Head of caudate nucleus (tissue), 42 donors: ENCODE data around the gene PCCA.

Experiments
- DNase-seq, 42 donors: peaks; one replicate each; pipeline versions ENCODE4 v3.0.0 to v3.0.0-alpha.2; 2020 to 2021; ENCODE audit warnings: mixed read lengths in 7 of 42
- intact Hi-C: fragments of 100-400 bp; cut with DNase I; formaldehyde crosslinking; loops from one replicate; pipeline ENCODE4 v1.15.0; 2022

Gene PCCA

DNA sequence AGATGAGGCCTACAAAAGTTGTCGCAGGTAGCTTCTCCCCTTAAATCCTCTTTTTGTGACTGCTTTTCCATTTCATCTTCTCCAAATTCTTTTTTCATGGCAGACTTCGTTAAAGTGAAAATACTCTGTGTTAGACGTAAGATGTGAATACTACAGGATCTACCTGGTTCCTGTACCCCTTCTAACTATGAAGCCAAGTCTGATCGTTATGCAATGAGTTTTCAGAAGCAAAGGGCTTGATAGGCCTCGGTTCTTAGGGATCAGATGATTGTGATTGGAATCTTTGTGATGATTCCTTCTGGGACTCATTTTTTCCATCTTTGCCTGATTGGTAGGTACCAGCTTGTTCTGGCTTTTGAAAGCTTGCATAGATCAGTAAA, 86.9 kb downstream of the PCCA start:
- intact Hi-C loops = no loop called here
- DNase-seq = no peak

DNA sequence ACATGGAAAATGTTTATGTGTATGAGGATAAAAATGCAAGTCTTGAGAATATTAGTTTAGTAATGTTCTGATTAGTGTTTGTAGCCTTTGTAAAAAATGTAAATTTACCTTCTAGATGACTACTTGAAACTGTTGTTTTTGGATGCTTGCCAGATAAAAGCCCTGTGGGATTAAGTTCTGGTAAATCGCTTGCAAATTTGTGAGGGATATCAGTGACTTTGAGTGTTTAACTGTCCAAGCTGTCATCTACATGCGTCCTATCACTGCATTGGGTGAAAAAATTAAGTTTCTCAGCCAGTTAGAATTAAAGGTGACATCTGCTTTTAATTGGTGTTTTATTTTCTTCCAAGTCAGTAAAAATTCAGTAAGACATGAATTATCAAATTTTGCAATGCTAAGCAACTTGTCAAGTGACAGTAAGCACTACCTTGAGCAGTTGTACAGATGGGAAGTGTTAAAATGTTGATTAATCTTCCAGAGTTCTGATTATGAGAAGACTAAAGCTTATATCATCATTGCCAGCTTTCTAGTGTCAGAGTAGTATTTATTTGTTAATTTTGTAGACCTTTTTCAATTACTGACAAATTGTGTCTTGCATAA, 88.0 kb downstream of the PCCA start:
- no peak for DNase-seq
- intact Hi-C loops = no loop called here

GRCh38 chr13:100178309-100178708, 89.4 kb downstream of the PCCA start:
- intact Hi-C loops = no loop called here
- DNase-seq = no peak

- intact Hi-C loops = no loop called here
- no peak for DNase-seq
Measured at GRCh38 chr13:100179276-100179675, 90.4 kb downstream of the PCCA start.

- intact Hi-C loops = no loop called here
- no peak for DNase-seq
Measured at GRCh38 chr13:100182900-100183490, 94.1 kb downstream of the PCCA start.

DNA sequence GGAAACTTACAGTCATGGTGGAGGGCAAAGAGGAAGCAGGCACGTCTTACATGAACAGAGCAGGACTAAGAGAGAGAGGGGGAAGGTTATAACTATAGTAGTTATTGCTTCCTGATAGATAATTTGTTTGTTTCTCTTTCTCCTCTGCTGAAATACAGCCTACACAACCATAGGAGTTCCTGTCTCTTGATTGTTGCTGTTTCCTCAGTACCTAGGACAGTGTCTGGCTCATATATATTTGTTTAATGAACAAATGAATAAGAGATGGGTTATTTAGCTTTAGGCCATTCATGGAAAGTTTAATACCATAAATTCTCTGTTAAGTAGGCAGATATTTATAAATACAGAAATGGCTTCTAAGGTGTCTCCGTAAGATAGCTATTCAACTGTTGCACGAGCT, 95.2 kb downstream of the PCCA start:
- intact Hi-C loops = no loop called here
- DNase-seq = no peak

- intact Hi-C loops = no loop called here
- no peak for DNase-seq
Measured at GRCh38 chr13:100195568-100195967, 106.7 kb downstream of the PCCA start.

DNA sequence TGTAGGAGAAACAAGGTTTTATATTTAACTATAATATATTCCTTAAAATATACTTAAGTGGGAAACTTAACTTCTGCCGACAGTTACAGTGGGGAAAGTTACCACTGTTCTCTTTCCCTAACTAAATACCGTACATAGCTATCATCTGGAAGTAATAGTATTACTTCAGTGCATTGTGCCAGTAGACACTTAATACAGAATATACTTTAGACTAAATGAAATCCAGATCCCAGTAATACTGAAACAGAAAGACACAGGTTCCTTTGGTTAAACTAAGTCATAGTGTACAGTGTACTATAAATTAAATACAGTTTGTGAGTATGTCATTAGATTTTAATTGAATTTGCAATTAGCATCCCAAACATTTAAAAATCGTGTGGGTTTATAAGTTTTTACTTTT, 107.5 kb downstream of the PCCA start:
- intact Hi-C loops = no loop called here

GRCh38 chr13:100197116-100197515, 108.2 kb downstream of the PCCA start:
- intact Hi-C loops = no loop called here
- no peak for DNase-seq

More for the DNA sequence above, 107.5 kb downstream of the PCCA start:
- DNase-seq = no peak

DNA sequence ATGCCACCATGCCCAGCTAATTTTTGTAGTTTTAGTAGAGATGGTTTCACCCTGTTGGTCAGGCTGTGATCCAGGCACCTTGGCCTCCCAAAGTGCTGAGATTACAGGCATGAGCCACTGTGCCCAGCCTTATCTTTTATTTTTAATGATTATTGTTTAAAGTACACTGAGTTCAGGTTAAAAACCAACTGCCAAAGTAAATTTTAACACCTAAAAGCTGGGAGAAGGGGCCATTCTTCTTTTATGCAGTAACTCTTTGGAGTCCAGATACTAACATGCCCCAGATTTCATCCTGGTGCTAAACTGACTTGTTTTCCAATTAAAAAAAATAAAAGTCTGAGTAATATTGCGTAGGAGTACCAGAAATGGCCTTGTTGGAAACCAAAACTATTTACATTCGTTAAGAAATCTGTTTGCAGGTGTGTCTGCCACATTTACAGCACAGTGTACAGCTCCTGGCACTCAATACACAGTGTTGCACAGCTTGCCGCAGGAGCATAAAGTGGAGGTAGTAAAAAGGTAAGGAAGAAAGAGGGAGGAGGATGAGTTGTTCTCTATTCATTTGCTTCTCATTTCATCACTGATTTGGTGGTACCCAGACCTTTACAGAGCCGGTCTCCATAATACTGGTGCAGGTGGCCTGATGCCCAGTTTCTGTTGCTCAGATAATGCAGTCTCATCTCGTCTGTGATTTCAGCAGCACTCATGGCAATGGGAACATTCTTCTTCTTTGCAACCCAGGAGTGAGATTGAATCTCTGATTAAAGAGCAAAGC, 108.9 kb downstream of the PCCA start:
- DNase-seq = no peak
- intact Hi-C loops = no loop called here

DNA sequence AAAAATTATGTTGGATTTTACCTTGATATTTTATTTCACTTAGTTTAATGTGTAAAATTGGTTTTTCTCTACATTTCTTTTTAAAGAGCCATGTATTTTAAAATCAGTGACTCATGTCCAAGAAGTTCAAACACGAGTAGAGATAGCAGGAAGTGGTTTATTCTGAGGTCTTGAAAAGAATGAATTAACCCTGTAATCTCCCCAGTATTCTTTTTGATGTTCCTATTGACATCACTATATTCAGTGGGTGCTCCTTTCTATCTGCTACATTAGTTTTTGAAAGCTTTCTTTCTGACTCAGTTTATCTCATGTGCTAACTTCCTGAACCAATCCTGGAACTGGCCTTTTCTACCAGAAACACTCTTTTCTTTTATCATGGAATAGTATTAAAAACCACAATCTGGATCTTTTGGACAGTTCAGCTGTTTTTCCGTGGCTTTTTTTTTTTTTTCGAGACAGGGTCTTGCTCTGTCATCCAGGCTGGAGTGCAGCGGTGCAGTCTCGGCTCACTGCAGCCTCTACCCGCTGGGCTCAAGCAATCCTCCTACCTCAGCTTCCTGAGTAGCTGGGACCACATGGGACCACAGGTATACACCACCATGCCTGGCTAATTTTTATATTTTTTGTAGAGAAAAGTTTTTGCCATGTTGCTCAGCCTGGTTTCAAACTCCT, 114.9 kb downstream of the PCCA start:
- intact Hi-C loops = no loop called here
- no peak for DNase-seq

DNA sequence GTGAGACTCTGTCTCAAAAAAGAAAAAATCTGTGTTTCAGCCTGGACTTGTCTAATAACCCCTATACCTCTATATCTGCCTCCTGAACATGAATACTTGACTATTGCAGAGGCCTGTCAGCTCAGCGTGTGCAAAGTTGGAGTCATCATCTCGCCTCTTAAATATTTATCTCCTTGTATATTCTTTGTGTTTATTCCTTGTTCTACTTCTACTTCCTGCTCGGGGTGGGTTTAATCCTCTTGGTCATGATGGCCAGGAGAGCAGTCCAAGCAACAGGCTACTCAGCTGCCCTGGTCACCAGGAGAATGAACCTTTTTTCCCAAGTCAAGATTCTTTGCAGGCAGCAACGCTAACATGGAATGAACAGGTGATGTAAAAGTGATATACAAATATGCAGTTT, 119.1 kb downstream of the PCCA start:
- DNase-seq = no peak
- intact Hi-C loops = no loop called here

GRCh38 chr13:100208626-100209025, 119.7 kb downstream of the PCCA start:
- intact Hi-C loops = no loop called here
- DNase-seq = no peak

GRCh38 chr13:100209857-100210825, 121.2 kb downstream of the PCCA start:
- no peak for DNase-seq
- intact Hi-C loops = no loop called here

DNA sequence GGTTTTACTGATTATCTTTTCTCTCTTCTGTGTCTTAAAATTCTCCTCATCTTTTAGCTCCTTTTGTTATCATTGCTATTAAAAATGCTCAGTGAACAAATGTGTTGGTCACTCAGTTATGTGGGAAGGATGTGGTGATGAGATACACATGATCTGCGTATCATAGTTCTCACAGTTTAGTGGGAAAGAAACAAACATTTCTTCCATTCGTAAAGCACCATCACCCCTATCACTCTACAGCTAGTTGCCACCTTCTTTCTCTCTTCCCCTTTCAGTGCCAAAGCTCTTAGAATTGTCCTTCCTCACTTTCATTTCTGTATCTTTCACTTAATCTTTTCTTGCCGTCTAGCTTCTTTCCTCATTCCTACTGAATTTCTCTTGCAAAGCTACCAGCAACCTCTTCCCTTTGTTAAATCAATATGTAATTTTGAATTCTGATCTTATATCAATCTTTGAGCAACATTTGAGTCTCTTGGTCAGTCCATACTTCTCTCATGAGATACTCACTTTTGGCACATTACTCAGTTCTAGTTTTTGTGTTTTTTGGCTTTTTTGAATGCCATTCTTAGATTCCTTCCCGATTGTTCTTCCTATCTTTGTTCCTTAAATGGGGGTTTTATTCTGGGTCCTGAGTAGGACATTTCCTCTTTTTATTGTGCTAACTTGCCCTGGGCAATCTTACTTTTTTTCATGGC, 122.3 kb downstream of the PCCA start:
- DNase-seq = no peak
- intact Hi-C loops = no loop called here

- intact Hi-C loops = no loop called here
- no peak for DNase-seq
Measured at GRCh38 chr13:100212904-100213553, 124.1 kb downstream of the PCCA start.

DNA sequence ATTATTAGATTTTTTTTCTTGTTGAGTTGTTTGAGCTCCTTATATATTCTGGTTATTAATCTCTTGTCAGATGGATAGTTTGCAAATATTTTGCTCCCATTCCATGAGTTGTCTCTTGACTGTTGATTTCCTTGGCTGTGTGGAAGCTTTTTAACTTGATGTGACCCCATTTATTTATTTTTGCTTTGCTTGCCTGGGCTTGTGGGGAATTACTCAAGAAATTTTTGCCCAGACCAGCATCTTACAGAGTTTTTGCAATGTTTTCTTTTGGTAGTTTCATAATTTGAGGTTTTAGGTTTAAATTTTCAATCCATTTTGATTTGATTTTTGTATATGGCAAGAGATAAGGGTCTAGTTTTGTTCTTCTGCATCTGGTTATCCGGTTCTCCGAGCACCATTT, 124.7 kb downstream of the PCCA start:
- intact Hi-C loops = no loop called here
- DNase-seq = no peak

- intact Hi-C loops = no loop called here
- DNase-seq = no peak
Measured at GRCh38 chr13:100214886-100215285, 126.0 kb downstream of the PCCA start.
